GM12878 (cell line): ENCODE measurements around the gene HCRTR2. TPM values are rescaled to one million over a fixed set of nuclear protein-coding genes. Genes with fewer than 3 reads are reported as not detected.

ENCODE experiments used
- ATAC-seq: fragments of 200-7000 bp; cut with Tn5 transposase; 3 replicates; pipeline ENCODE4 v1.9.1; 2020; ENCODE audit warnings: mild to moderate bottlenecking, moderate library complexity
- BruUV-seq: library from RNA; stranded (reverse); fragments of 400-500 nt; replicated peaks from 2 replicates; lab custom pipeline; 2021; lab: Mats Ljungman, UMichigan
- CTCF ChIA-PET: fragments of 300-600 bp; sonication (Branson Sonifier 250); formaldehyde crosslinking; extraction: SDS; loops from one replicate; lab custom pipeline; 2021; ENCODE audit warnings: inconsistent platforms; lab: Yijun Ruan, JAX
- POLR2A ChIA-PET: fragments of 350-600 bp; formaldehyde crosslinking; extraction: SDS; loops from one replicate; lab custom pipeline; 2021; ENCODE audit warnings: inconsistent platforms; lab: Charles Lee
- RAD21 ChIA-PET: fragments of 300-600 bp; sonication (Branson Sonifier 250); formaldehyde crosslinking; loops from one replicate; lab custom pipeline; 2023; ENCODE audit warnings: antibody characterized with exemption; ENCODE audit not compliant: unreplicated experiment; lab: Charles Lee
- SMC1A ChIA-PET: fragments of 300-600 bp; sonication (Branson Sonifier 250); formaldehyde crosslinking; loops from one replicate; lab custom pipeline; 2023; ENCODE audit not compliant: unreplicated experiment, uncharacterized antibody; lab: Charles Lee
- DNase-seq: peaks from one replicate; pipeline ENCODE4 v3.0.0-alpha.2; 2011; ENCODE audit warnings: low read depth, low spot score
- FAIRE-seq: peaks from 3 replicates; lab custom pipeline; 2011; peaks lifted over from hg19 to GRCh38; lab: Jason Lieb, UNC
- H2AFZ ChIP-seq: 2 replicates; pipeline ENCODE4 v1.6.0; 2011; ENCODE audit warnings: low read depth, low read length, control low read depth; ENCODE audit not compliant: control insufficient read depth
- H3K27ac ChIP-seq: 2 replicates; pipeline ENCODE4 v1.5.1; 2011; ENCODE audit warnings: control low read depth; ENCODE audit not compliant: control insufficient read depth, insufficient read depth
- H3K27me3 ChIP-seq, 2 experiments: replicated peaks in 1 of 2; 2 replicates each; pipeline versions ENCODE4 v1.6.0 to v1.6.1; 2011; ENCODE audit warnings: low read length in 1 of 2; ENCODE audit not compliant: control insufficient read depth in 2 of 2, insufficient read depth in 2 of 2
- H3K36me3 ChIP-seq, 2 experiments: 2 replicates each; pipeline ENCODE4 v1.5.1; 2011; ENCODE audit warnings: low read length in 1 of 2; ENCODE audit not compliant: control insufficient read depth in 2 of 2, insufficient read depth in 2 of 2
- H3K4me1 ChIP-seq: 2 replicates; pipeline ENCODE4 v1.6.1; 2011; ENCODE audit warnings: mild to moderate bottlenecking, low read length, moderate library complexity, mixed read lengths; ENCODE audit not compliant: control insufficient read depth, insufficient read depth
- H3K4me2 ChIP-seq: 2 replicates; pipeline ENCODE4 v1.6.0; 2011; ENCODE audit warnings: control low read depth; ENCODE audit not compliant: control insufficient read depth, insufficient read depth
- H3K4me3 ChIP-seq: fragments of 200-600 bp; sonication (generic); 2 replicates; pipeline ENCODE4 v1.5.1; 2016
- H3K79me2 ChIP-seq: 2 replicates; pipeline ENCODE4 v1.6.0; 2011; ENCODE audit warnings: low read length; ENCODE audit not compliant: control insufficient read depth, insufficient read depth
- H3K9ac ChIP-seq: 2 replicates; pipeline ENCODE4 v1.8.0; 2011; ENCODE audit warnings: low read length, control low read depth, mixed read lengths; ENCODE audit not compliant: control insufficient read depth, insufficient read depth
- H3K9me3 ChIP-seq: replicated peaks from 3 replicates; pipeline ENCODE4 v1.5.1; 2011; ENCODE audit warnings: mild to moderate bottlenecking, low read length; ENCODE audit not compliant: control insufficient read depth, insufficient read depth
- H4K20me1 ChIP-seq: 2 replicates; pipeline ENCODE4 v1.6.0; 2011; ENCODE audit not compliant: control insufficient read depth, insufficient read depth
- CHD4 ChIP-seq: fragments of 200-600 bp; sonication (generic); IDR thresholded peaks from 2 replicates; pipeline ENCODE4 v1.6.1; 2016; ENCODE audit warnings: mild to moderate bottlenecking
- HCFC1 ChIP-seq: fragments of 150-350 bp; IDR thresholded peaks from 2 replicates; pipeline ENCODE4 v1.6.1; 2014; ENCODE audit warnings: low read length
- NFIC ChIP-seq: IDR thresholded peaks from 2 replicates; pipeline ENCODE4 v1.6.1; 2012; ENCODE audit warnings: low read depth, mild to moderate bottlenecking, inconsistent platforms, low read length, moderate library complexity
- SIX5 ChIP-seq: IDR thresholded peaks from 2 replicates; pipeline ENCODE4 v1.6.1; 2011; ENCODE audit warnings: mild to moderate bottlenecking, low read depth, low read length, moderate library complexity; ENCODE audit not compliant: severe bottlenecking
- USF2 ChIP-seq: IDR thresholded peaks from 2 replicates; pipeline ENCODE4 v1.6.1; 2011; ENCODE audit warnings: low read depth, low read length, improper control_type of control experiment, borderline replicate concordance
- ZNF274 ChIP-seq: IDR thresholded peaks from one replicate; pipeline ENCODE4 v1.8.0; 2011; ENCODE audit not compliant: insufficient read length, insufficient read depth
- WGBS: methylation state at CpG from one replicate; pipeline ENCODE4 v1.1.6; 2016; ENCODE audit warnings: low lambda C conversion rate; ENCODE audit not compliant: insufficient replicate concordance, insufficient coverage; ENCODE audit errors: missing lambda C conversion rate; 5-methylcytosine and 5-hydroxymethylcytosine counted together
- in situ Hi-C: fragments of 300-500 bp; cut with MboI; formaldehyde crosslinking; loops from 9 replicates; pipeline ENCODE4 v1.14.3; 2018; ENCODE audit warnings: mixed read lengths
- intact Hi-C: fragments of 100-400 bp; cut with micrococcal nuclease; formaldehyde crosslinking; loops from one replicate; pipeline ENCODE4 v1.14.2; 2022; ENCODE audit not compliant: unreplicated experiment
- polyA plus RNA-seq, 11 experiments: library from polyadenylated mRNA; depleted of rRNA in 4 of 11; unstranded in 6 of 11; stranded (reverse) in 5 of 11; fragments of >200 nt; fragmentation: Nextera tagmentation in 4 of 11; fragmentation: Illumina TruSeq in 1 of 11; extraction: Ambion mirVana in 4 of 11; extraction: Trizol in 1 of 11; gene quantifications; 1 replicate in 1 of 11; 2 replicates in 10 of 11; pipeline versions ENCODE4 v1.2.1 to v1.2.3, GENCODE V29; 2011 to 2016; ENCODE audit warnings: inconsistent platforms in 2 of 11, missing spikeins in 2 of 11, low read depth in 1 of 11
- total RNA-seq, 4 experiments: library from RNA; depleted of rRNA in 3 of 4; stranded (reverse); fragments of >200 nt in 3 of 4; fragmentation: Illumina TruSeq in 1 of 4; extraction: Trizol in 1 of 4; gene quantifications; 2 replicates each; pipeline versions ENCODE4 v1.2.1 to v1.2.3, GENCODE V29; 2013 to 2021
- TF ChIP-seq, protein P1 (sequence below): IDR thresholded peaks from 2 replicates; pipeline ENCODE4 v1.6.1; 2011; ENCODE audit warnings: borderline replicate concordance, low read depth, mild to moderate bottlenecking, moderate library complexity, low read length; ENCODE audit not compliant: insufficient read depth, poor library complexity, severe bottlenecking
- TF ChIP-seq, protein P2 (sequence below): fragments of 150-350 bp; IDR thresholded peaks from 2 replicates; pipeline ENCODE4 v1.6.1; 2014; ENCODE audit warnings: mild to moderate bottlenecking, low read depth, low read length
- TF ChIP-seq, protein P3 (sequence below): fragments of 450-650 bp; IDR thresholded peaks from 2 replicates; pipeline ENCODE4 v1.6.1; 2018; ENCODE audit warnings: borderline replicate concordance, mild to moderate bottlenecking; ENCODE audit not compliant: partially characterized antibody

HCRTR2 gene
- total and polyA plus RNA-seq, 10 of the 15 experiments (the other 5 are each of a cell fraction or from before 2014, with no cell fraction given): not detected

- Histone ChIP-seq H3K4me1 (no peaks in the 10 kb centered on the region), H3K27me3 (no peaks in the 10 kb centered on the region), H3K4me3 (no peak overlapping the region), H3K9ac (no peak overlapping the region), H3K27ac (no peak overlapping the region), H3K79me2 (no peaks in the 10 kb centered on the region), H4K20me1 (no peaks in the 10 kb centered on the region), H3K9me3 (no peaks in the 10 kb centered on the region), H2AFZ (no peak overlapping the region), H3K4me2 (no peak overlapping the region)
- ATAC-seq (no peak), FAIRE-seq (no peak), DNase-seq (no peak)
- CTCF ChIA-PET: interaction anchor here (0.6 to 1.1 kb wide), 2 partner anchors 44 to 1196 kb away, joined by 3 read pairs; no protein-coding TSS in a partner anchor
- WGBS: 55% methylated on average over 2 of the region's 2 CpGs
- POLR2A ChIA-PET: no interaction called here
- intact Hi-C loops: no loop called here
- SMC1A ChIA-PET: no interaction called here
- in situ Hi-C loops: no loop called here
- RAD21 ChIA-PET: no interaction called here
- no peak for TF ChIP-seq HCFC1
- TF ChIP-seq, protein P1, sequence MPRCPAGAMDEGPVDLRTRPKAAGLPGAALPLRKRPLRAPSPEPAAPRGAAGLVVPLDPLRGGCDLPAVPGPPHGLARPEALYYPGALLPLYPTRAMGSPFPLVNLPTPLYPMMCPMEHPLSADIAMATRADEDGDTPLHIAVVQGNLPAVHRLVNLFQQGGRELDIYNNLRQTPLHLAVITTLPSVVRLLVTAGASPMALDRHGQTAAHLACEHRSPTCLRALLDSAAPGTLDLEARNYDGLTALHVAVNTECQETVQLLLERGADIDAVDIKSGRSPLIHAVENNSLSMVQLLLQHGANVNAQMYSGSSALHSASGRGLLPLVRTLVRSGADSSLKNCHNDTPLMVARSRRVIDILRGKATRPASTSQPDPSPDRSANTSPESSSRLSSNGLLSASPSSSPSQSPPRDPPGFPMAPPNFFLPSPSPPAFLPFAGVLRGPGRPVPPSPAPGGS: no peak
- TF ChIP-seq, all 136 proteins: peak for 0
- H3K36me3 ChIP-seq: no peaks in the 10 kb centered on the region
- BruUV-seq: no TSS peak
Measured at GRCh38 chr6:55320696-55321086, 146.4 kb downstream of the HCRTR2 start.

DNA sequence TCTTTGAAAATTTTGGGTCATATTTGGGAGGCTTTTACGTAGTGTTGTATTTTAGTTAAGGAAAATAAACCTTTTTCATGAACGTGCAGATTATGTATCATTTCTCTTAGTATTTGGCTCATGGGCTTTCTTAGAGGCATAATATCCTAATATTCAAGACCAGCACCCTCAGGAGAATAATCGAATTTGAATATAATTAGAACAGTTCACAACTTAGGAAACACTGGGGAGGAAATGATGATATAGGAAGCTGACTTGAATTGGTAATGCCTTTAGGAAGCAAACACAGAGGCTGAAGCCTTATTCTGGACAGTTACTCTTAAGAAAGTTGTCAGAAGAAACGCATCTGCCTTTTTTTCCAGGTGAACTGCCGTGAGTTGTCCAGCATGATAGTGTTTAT, 152.9 kb downstream of the HCRTR2 start, which contains the start of gene GFRAL:
TSS of gene GFRAL (plus strand) at position 301 of the 400 bp plus-strand sequence. CDS start at position 387, 86 bp downstream.
- TF ChIP-seq, protein P2, sequence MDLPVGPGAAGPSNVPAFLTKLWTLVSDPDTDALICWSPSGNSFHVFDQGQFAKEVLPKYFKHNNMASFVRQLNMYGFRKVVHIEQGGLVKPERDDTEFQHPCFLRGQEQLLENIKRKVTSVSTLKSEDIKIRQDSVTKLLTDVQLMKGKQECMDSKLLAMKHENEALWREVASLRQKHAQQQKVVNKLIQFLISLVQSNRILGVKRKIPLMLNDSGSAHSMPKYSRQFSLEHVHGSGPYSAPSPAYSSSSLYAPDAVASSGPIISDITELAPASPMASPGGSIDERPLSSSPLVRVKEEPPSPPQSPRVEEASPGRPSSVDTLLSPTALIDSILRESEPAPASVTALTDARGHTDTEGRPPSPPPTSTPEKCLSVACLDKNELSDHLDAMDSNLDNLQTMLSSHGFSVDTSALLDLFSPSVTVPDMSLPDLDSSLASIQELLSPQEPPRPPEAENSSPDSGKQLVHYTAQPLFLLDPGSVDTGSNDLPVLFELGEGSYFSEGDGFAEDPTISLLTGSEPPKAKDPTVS: no peak
- TF ChIP-seq USF2 (no peak), SIX5 (no peak), CHD4 (no peak), ZNF274 (no peak), NFIC (no peak)
- TF ChIP-seq, protein P3, sequence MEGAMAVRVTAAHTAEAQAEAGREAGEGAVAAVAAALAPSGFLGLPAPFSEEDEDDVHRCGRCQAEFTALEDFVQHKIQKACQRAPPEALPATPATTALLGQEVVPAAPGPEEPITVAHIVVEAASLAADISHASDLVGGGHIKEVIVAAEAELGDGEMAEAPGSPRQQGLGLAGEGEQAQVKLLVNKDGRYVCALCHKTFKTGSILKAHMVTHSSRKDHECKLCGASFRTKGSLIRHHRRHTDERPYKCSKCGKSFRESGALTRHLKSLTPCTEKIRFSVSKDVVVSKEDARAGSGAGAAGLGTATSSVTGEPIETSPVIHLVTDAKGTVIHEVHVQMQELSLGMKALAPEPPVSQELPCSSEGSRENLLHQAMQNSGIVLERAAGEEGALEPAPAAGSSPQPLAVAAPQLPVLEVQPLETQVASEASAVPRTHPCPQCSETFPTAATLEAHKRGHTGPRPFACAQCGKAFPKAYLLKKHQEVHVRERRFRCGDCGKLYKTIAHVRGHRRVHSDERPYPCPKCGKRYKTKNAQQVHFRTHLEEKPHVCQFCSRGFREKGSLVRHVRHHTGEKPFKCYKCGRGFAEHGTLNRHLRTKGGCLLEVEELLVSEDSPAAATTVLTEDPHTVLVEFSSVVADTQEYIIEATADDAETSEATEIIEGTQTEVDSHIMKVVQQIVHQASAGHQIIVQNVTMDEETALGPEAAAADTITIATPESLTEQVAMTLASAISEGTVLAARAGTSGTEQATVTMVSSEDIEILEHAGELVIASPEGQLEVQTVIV: no peak
- H2AFZ ChIP-seq: no peak within 1 kb of the TSS
- 10% methylated on average over 5 of the region's 5 CpGs for WGBS
- ChIA-PET POLR2A (no interaction called here), CTCF (no interaction called here), RAD21 (no interaction called here), SMC1A (no interaction called here)
- FAIRE-seq (no peak), DNase-seq (no peak), ATAC-seq (no peak)
- in situ Hi-C loops (no loop called here), intact Hi-C loops (no loop called here)
- H3K36me3 ChIP-seq: no peaks in the 10 kb centered on the region
- no peaks in the 10 kb centered on the region for H3K79me2 ChIP-seq
- no TSS peak for BruUV-seq
- H4K20me1 ChIP-seq: no peaks in the 10 kb centered on the region
- H3K4me3 ChIP-seq: no peak within 1 kb of the TSS
- H3K27ac ChIP-seq: no peak within 1 kb of the TSS
- no peaks in the 10 kb centered on the region for H3K4me1 ChIP-seq
- no peak within 1 kb of the TSS for H3K4me2 ChIP-seq
- no peaks in the 10 kb centered on the region for H3K9me3 ChIP-seq
- H3K27me3 ChIP-seq: no peaks in the 10 kb centered on the region
- H3K9ac ChIP-seq: no peak within 1 kb of the TSS
